ENCODE measurements around the gene SPRY4. TPM values are rescaled to one million over a fixed set of nuclear protein-coding genes. Genes with fewer than 3 reads are reported as not detected.

SPRY4 gene
- total RNA-seq, 1 experiment from 2014 or later, result 35.6 TPM

DNA sequence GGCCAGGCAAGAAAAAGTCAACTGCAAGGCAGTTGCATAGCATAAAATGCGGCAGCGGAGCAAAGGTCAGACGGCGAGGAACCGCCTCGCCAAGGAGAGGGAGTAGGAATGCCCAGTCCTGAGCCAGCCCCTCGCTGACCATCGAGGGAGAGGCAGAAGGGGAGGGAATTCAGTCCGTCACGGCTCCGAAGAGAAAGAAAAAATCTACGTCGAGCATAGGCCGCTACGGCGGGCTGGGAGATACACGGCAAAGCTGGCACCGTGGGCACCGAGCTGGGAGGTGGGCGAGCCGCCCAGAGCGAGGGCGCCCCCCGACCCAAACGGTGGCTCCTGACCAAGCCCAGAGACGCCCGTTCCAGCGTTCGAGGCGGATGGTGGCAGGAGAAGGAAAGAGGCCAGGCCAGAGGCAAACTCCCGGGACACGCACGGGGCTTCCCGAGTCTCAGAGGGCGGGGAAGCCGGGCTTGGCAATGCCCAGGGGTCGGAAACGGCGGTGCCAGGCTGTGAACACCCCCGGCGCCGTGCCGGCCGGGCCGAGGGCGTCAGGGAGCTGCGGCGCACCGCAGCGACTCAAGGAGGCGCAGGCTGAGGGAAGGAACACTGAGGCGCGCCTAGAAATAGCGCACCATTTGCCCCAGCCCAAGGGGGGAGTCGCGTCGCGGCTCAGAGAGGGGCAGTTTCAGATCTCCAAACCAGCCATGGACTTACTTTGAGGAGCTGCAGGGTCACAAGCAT, 518 bp downstream of the SPRY4 start:
- DNase-seq (ENCODE audit: low read depth, low spot score), result no peak
- intact Hi-C loops (cut with micrococcal nuclease; ENCODE audit: unreplicated experiment), result loop anchor here (2.0 to 5.0 kb wide), 2 partner anchors 157 to 224 kb away; no protein-coding TSS in a partner anchor
- TF ChIP-seq SIN3A (IDR thresholded peaks at IDR 0.05; ENCODE audit: borderline replicate concordance, insufficient read depth, low read depth, low read length), result no peak
- TF ChIP-seq, protein P1, sequence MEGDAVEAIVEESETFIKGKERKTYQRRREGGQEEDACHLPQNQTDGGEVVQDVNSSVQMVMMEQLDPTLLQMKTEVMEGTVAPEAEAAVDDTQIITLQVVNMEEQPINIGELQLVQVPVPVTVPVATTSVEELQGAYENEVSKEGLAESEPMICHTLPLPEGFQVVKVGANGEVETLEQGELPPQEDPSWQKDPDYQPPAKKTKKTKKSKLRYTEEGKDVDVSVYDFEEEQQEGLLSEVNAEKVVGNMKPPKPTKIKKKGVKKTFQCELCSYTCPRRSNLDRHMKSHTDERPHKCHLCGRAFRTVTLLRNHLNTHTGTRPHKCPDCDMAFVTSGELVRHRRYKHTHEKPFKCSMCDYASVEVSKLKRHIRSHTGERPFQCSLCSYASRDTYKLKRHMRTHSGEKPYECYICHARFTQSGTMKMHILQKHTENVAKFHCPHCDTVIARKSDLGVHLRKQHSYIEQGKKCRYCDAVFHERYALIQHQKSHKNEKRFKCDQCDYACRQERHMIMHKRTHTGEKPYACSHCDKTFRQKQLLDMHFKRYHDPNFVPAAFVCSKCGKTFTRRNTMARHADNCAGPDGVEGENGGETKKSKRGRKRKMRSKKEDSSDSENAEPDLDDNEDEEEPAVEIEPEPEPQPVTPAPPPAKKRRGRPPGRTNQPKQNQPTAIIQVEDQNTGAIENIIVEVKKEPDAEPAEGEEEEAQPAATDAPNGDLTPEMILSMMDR (IDR thresholded peaks at IDR 0.05), result peak; percentile 41; the same call in 1 of the 2 replicates
- no TSS peak for BruUV-seq (replicated peaks)
- Histone ChIP-seq H3K27me3 (ENCODE audit: control insufficient read depth, insufficient read depth, low read length) (no peaks in the 10 kb centered on the region), H3K4me3 (ENCODE audit: low read depth in 2 of 2, low read length in 2 of 2) (peak overlapping the region; percentile 83 to 96), H3K9me3 (ENCODE audit: control insufficient read depth, insufficient read depth, low read depth, low read length) (no peaks in the 10 kb centered on the region), H3K27ac (ENCODE audit: low read length) (peak overlapping the region; percentile 95), H3K4me1 (ENCODE audit: control insufficient read depth, insufficient read depth, low read length) (peaks cover 52% of the 10 kb centered on the region), H3K36me3 (ENCODE audit: control insufficient read depth, insufficient read depth, low read length) (peaks cover 10% of the 10 kb centered on the region; the same call in 1 of the 2 replicates)
- CTCF ChIA-PET, result interaction anchor here (0.6 to 1.0 kb wide), 2 partner anchors 224 to 313 kb away, joined by 3 to 6 read pairs; no protein-coding TSS in a partner anchor
- ATAC-seq, result peak; percentile 26
- POLR2A ChIA-PET, result interaction anchor here (0.6 to 1.4 kb wide), 4 partner anchors 35 to 183 kb away, joined by 3 to 14 read pairs (median 7); no protein-coding TSS in a partner anchor
- in situ Hi-C loops (cut with HindIII; ENCODE audit: low pct_unique_long_range_greater_than_20kb, low sequenced_read_pairs), result no loop called here

DNA sequence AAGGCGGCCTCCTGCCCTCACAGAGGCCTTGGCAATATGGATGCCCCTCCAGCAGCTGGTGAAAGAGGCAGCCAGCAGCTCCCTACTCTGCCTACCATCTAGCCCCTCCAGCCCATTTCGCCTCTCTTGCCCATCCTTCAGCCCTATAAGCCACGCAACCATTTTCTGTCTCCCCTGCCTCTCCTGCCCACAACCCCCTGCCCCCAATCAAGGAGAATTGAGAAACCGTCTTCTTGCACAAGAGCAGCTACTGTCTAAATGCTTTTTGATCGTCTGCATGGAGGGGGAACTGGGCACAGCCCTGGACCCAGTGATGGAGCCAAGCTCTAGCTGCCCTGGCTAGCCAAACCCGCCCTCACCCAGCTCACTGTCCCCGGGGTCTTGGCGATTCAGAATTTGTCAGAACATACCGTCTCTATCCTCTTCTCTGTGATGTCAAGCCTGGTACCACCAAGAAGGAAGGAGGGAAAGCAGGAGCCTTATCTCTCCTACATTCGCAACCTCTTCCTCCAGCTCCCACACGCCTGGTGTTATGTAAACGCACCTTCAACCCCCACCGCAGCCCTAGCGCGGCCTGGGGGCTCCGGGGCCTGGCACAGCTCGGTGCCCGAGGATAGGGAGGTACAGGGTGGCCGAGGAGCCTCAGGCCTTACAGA, 1.2 kb downstream of the SPRY4 start:
- in situ Hi-C loops (cut with HindIII; ENCODE audit: low pct_unique_long_range_greater_than_20kb, low sequenced_read_pairs) (no loop called here), intact Hi-C loops (cut with micrococcal nuclease; ENCODE audit: unreplicated experiment) (loop anchor here (2.0 to 5.0 kb wide), 2 partner anchors 156 to 225 kb away; no protein-coding TSS in a partner anchor)
- H3K4me1 ChIP-seq (ENCODE audit: control insufficient read depth, insufficient read depth, low read length), result peaks cover 56% of the 10 kb centered on the region
- no peaks in the 10 kb centered on the region for H3K27me3 ChIP-seq (ENCODE audit: control insufficient read depth, insufficient read depth, low read length)
- H3K36me3 ChIP-seq (ENCODE audit: control insufficient read depth, insufficient read depth, low read length), result peaks cover 10% of the 10 kb centered on the region
- no peak for DNase-seq (ENCODE audit: low read depth, low spot score)
- H3K4me3 ChIP-seq (ENCODE audit: low read depth in 2 of 2, low read length in 2 of 2), result peak overlapping the region; percentile 83 to 96
- no peaks in the 10 kb centered on the region for H3K9me3 ChIP-seq (ENCODE audit: control insufficient read depth, insufficient read depth, low read depth, low read length)
- ATAC-seq, result no peak
- peak overlapping the region; percentile 95 for H3K27ac ChIP-seq (ENCODE audit: low read length)
- CTCF ChIA-PET, result interaction anchor here (0.8 kb wide), 1 partner anchor 226 kb away, joined by 6 read pairs; no protein-coding TSS in a partner anchor
- POLR2A ChIA-PET, result interaction anchor here (0.7 kb wide), 2 partner anchors 36 to 762 kb away, joined by 6 to 10 read pairs; no protein-coding TSS in a partner anchor
- TF ChIP-seq POLR2AphosphoS5 (IDR thresholded peaks at IDR 0.05; ENCODE audit: low read depth, low read length), result no peak
- TF ChIP-seq, protein P2, sequence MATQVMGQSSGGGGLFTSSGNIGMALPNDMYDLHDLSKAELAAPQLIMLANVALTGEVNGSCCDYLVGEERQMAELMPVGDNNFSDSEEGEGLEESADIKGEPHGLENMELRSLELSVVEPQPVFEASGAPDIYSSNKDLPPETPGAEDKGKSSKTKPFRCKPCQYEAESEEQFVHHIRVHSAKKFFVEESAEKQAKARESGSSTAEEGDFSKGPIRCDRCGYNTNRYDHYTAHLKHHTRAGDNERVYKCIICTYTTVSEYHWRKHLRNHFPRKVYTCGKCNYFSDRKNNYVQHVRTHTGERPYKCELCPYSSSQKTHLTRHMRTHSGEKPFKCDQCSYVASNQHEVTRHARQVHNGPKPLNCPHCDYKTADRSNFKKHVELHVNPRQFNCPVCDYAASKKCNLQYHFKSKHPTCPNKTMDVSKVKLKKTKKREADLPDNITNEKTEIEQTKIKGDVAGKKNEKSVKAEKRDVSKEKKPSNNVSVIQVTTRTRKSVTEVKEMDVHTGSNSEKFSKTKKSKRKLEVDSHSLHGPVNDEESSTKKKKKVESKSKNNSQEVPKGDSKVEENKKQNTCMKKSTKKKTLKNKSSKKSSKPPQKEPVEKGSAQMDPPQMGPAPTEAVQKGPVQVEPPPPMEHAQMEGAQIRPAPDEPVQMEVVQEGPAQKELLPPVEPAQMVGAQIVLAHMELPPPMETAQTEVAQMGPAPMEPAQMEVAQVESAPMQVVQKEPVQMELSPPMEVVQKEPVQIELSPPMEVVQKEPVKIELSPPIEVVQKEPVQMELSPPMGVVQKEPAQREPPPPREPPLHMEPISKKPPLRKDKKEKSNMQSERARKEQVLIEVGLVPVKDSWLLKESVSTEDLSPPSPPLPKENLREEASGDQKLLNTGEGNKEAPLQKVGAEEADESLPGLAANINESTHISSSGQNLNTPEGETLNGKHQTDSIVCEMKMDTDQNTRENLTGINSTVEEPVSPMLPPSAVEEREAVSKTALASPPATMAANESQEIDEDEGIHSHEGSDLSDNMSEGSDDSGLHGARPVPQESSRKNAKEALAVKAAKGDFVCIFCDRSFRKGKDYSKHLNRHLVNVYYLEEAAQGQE (IDR thresholded peaks at IDR 0.05; ENCODE audit: insufficient read depth in 1 of 2, low read depth in 2 of 2, low read length in 1 of 2), result no peak
- TF ChIP-seq SIN3A (IDR thresholded peaks at IDR 0.05; ENCODE audit: borderline replicate concordance, insufficient read depth, low read depth, low read length), result no peak
- TF ChIP-seq TCF7L2 (IDR thresholded peaks at IDR 0.05; ENCODE audit: low read depth, low read length), result no peak
- TF ChIP-seq, protein P1 (IDR thresholded peaks at IDR 0.05), result no peak
- BruUV-seq (replicated peaks), result TSS peak; percentile 62

Data from Panc1 (cell line).